GM18511 (cell line): ENCODE data around the gene SSNA1.

Experiments used
- ATAC-seq: cut with Tn5 transposase; IDR thresholded peaks from one replicate; pipeline ENCODE4 v1.9.1; 2021; ENCODE audit warnings: mild to moderate bottlenecking, moderate library complexity; ENCODE audit not compliant: unreplicated experiment

SSNA1 gene

GRCh38 chr9:137198051-137198901, 9.8 kb downstream of the SSNA1 start:
- ATAC-seq = no peak

GRCh38 chr9:137198902-137199283, 10.4 kb downstream of the SSNA1 start:
- ATAC-seq = no peak

GRCh38 chr9:137199411-137200121, 11.1 kb downstream of the SSNA1 start:
- ATAC-seq = no peak

GRCh38 chr9:137200311-137201204, 12.1 kb downstream of the SSNA1 start, which contains the start of gene TPRN:
TPRN (minus strand) TSS chr9:137200741; CDS start chr9:137200711, 30 bp downstream.
- ATAC-seq = peak; percentile 89

- no peak for ATAC-seq
Observed at GRCh38 chr9:137201205-137201868, 12.9 kb downstream of the SSNA1 start.

- no peak for ATAC-seq
Observed at GRCh38 chr9:137202966-137203365, 14.5 kb downstream of the SSNA1 start.

GRCh38 chr9:137204731-137205125, 16.3 kb downstream of the SSNA1 start:
- no peak for ATAC-seq

GRCh38 chr9:137205126-137206069, 16.9 kb downstream of the SSNA1 start, which contains the start of the genes NDOR1 and TMEM203:
NDOR1 (plus strand) TSS chr9:137205700; CDS start chr9:137205778, 78 bp downstream.
TMEM203 (minus strand) TSS chr9:137205648; CDS start chr9:137205414, 234 bp downstream.
- ATAC-seq = peak; percentile 47

- no peak for ATAC-seq
Observed at GRCh38 chr9:137206602-137207001, 18.1 kb downstream of the SSNA1 start.

GRCh38 chr9:137211532-137211931, 23.1 kb downstream of the SSNA1 start:
- no peak for ATAC-seq

- no peak for ATAC-seq
Observed at GRCh38 chr9:137212520-137212919, 24.0 kb downstream of the SSNA1 start.

GRCh38 chr9:137213160-137214060, 24.9 kb downstream of the SSNA1 start:
- no peak for ATAC-seq

- no peak for ATAC-seq
Observed at GRCh38 chr9:137214620-137215019, 26.1 kb downstream of the SSNA1 start.

GRCh38 chr9:137215196-137215986, 26.9 kb downstream of the SSNA1 start:
- ATAC-seq = no peak

GRCh38 chr9:137216188-137216965, 27.9 kb downstream of the SSNA1 start:
- no peak for ATAC-seq
